ENCODE measurements around the gene USP28. TPM values are rescaled to one million over a fixed set of nuclear protein-coding genes. Genes with fewer than 3 reads are reported as not detected.

The USP28 gene
- total RNA-seq, 4 donors from 2014 or later = 7.8 to 64.4 (median 20.6) TPM

DNA sequence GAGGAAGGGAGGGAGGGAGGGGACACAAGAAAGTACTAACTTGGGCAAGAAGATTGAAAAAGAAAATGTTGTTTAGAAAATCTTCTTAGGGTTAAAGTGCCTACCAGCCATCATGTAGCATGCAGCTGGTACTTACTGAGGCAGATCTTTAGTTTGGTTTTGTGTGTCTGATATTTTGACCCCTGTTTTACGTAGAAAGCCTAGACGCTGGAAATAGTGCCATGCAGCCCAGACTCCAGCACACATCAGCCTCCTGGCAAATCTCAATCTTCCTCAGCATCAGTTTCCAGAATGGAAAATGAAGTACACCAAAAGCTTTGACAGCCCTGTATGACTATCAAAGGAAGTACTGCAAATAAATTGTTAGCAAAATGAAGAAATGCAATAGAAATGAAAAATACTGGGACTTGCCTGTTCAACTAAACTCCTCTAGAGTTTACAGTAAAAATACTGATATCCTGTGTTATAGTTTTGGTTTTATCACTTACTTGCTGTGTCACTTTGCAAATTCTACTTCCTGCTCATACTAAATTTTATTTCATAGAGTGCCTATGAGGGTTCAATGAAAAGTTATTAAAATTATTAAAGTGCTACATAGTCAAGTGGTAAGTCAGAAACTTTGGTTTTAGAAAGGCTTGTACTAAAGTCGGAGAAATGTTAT lies 7.4 kb downstream of the USP28 start:
- Histone ChIP-seq H3K9me3 (no peaks in the 10 kb centered on the region), H3K27me3 (no peaks in the 10 kb centered on the region), H3K4me3 (no peak overlapping the region), H3K27ac (no peak overlapping the region), H3K4me1 (no peaks in the 10 kb centered on the region), H3K36me3 (no peaks in the 10 kb centered on the region)
- no peak for TF ChIP-seq POLR2A (IDR thresholded peaks at IDR 0.05)
- TF ChIP-seq, protein P1, sequence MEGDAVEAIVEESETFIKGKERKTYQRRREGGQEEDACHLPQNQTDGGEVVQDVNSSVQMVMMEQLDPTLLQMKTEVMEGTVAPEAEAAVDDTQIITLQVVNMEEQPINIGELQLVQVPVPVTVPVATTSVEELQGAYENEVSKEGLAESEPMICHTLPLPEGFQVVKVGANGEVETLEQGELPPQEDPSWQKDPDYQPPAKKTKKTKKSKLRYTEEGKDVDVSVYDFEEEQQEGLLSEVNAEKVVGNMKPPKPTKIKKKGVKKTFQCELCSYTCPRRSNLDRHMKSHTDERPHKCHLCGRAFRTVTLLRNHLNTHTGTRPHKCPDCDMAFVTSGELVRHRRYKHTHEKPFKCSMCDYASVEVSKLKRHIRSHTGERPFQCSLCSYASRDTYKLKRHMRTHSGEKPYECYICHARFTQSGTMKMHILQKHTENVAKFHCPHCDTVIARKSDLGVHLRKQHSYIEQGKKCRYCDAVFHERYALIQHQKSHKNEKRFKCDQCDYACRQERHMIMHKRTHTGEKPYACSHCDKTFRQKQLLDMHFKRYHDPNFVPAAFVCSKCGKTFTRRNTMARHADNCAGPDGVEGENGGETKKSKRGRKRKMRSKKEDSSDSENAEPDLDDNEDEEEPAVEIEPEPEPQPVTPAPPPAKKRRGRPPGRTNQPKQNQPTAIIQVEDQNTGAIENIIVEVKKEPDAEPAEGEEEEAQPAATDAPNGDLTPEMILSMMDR (IDR thresholded peaks at IDR 0.05) = no peak
- no peak for DNase-seq

DNA sequence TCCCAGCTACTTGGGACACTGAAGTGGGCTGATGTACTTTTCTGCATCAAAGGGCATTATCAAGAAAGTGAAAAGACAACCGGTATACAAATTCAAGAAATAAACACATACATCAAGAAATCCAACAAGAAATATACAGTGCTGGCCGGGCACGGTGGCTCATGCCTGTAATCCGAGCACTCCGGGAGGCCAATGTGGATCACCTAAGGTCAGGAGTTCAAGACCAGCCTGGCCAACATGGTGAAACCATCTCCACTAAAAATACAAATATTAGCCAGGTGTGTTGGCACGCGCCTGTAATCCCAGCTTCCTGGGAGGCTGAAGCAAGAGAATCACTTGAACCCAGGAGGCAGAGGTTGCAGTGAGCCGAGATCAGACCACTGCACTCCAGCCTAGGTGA lies 9.5 kb downstream of the USP28 start:
- no peaks in the 10 kb centered on the region for H3K36me3 ChIP-seq
- no peaks in the 10 kb centered on the region for H3K4me1 ChIP-seq
- no peak overlapping the region for H3K4me3 ChIP-seq
- no peak for DNase-seq
- H3K27me3 ChIP-seq = no peaks in the 10 kb centered on the region
- no peak for TF ChIP-seq POLR2A (IDR thresholded peaks at IDR 0.05)
- TF ChIP-seq, protein P1 (IDR thresholded peaks at IDR 0.05) = no peak
- no peak overlapping the region for H3K27ac ChIP-seq
- no peaks in the 10 kb centered on the region for H3K9me3 ChIP-seq

DNA sequence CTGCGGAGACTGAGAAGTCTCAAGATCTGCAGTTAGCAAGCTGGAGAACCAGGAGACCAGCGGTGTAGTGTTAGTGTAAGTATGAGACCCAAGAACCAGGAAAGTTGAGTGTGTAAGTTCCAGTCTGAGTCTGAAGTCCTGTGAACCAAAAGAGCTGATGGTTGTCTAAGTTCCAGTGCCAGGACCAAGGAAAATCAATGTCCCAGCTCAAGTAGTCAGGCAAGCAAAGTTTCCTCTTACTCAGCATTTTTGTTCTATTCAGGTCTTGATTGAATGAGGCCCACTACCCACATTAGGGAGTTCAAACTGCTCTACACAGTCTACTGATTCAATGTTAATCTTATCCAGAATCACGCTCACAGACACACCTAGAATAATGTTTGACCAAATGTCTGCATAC lies 11.0 kb downstream of the USP28 start:
- Histone ChIP-seq H3K36me3 (no peaks in the 10 kb centered on the region), H3K27ac (no peak overlapping the region), H3K27me3 (no peaks in the 10 kb centered on the region), H3K9me3 (no peaks in the 10 kb centered on the region), H3K4me1 (peaks cover 0 to 4% (median 0%) of the 10 kb centered on the region in 4 donors), H3K4me3 (no peak overlapping the region)
- no peak for TF ChIP-seq POLR2A (IDR thresholded peaks at IDR 0.05)
- TF ChIP-seq, protein P1 (IDR thresholded peaks at IDR 0.05) = no peak
- no peak for DNase-seq

DNA sequence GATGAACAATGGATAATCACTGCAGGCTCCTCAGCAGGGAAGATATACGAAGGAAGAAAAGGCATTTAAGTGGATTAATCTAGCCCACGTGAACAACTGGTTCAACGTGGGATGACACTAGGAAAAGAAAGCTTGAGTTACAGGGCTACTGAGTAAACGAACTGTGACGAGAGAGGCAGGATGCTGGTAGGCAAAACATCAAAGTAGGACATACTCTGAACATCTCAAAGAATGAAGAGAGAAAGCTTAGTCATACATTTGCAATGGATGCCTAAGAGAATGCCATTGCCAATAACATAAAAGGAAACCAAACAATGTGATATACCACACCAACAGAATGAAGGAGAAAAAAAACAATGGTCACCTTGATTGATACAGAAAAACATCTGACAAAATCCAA lies 12.9 kb downstream of the USP28 start:
- H3K9me3 ChIP-seq = no peaks in the 10 kb centered on the region
- peaks cover 0 to 7% (median 0%) of the 10 kb centered on the region in 4 donors for H3K4me1 ChIP-seq
- no peaks in the 10 kb centered on the region for H3K36me3 ChIP-seq
- TF ChIP-seq, protein P1 (IDR thresholded peaks at IDR 0.05) = no peak
- no peak for TF ChIP-seq POLR2A (IDR thresholded peaks at IDR 0.05)
- H3K4me3 ChIP-seq = no peak overlapping the region
- H3K27me3 ChIP-seq = no peaks in the 10 kb centered on the region
- DNase-seq = no peak
- no peak overlapping the region for H3K27ac ChIP-seq

- Histone ChIP-seq H3K4me3 (no peak overlapping the region), H3K4me1 (peaks cover 0 to 7% (median 0%) of the 10 kb centered on the region in 4 donors), H3K9me3 (no peaks in the 10 kb centered on the region), H3K27me3 (no peaks in the 10 kb centered on the region), H3K36me3 (no peaks in the 10 kb centered on the region), H3K27ac (no peak overlapping the region)
- DNase-seq = no peak
- TF ChIP-seq, protein P1 (IDR thresholded peaks at IDR 0.05) = no peak
- no peak for TF ChIP-seq POLR2A (IDR thresholded peaks at IDR 0.05)
Measured at GRCh38 chr11:113859665-113860064, 15.7 kb downstream of the USP28 start.

Data from Peyer's patch (tissue), 4 donors.